Loucy (cell line): ENCODE results near the gene TRUB2.
"Not testable (repeated sequence)": the region's sequence is repeated elsewhere in the genome, so short reads cannot be mapped to it uniquely, and the experiment has no call there.

Experiments
- H2AFZ ChIP-seq: fragments of 200-600 bp; sonication (generic); 2 replicates; pipeline ENCODE4 v1.6.0; 2016; ENCODE audit warnings: antibody characterized with exemption, mild to moderate bottlenecking, low read length, moderate library complexity
- H3F3A ChIP-seq: fragments of 200-600 bp; 2 replicates; pipeline ENCODE4 v1.6.0; 2016; ENCODE audit warnings: antibody characterized with exemption, low read depth, mild to moderate bottlenecking
- H3K27me3 ChIP-seq: fragments of 200-600 bp; sonication (generic); 2 replicates; pipeline ENCODE4 v1.6.1; 2014; ENCODE audit warnings: low read length, mild to moderate bottlenecking; ENCODE audit not compliant: insufficient read depth, poor library complexity, severe bottlenecking
- H3K36me3 ChIP-seq: fragments of 200-600 bp; sonication (generic); 2 replicates; pipeline ENCODE4 v1.6.1; 2016; ENCODE audit warnings: low read length; ENCODE audit not compliant: insufficient read depth
- H3K4me1 ChIP-seq: fragments of 200-600 bp; sonication (generic); 2 replicates; pipeline ENCODE4 v1.5.1; 2014; ENCODE audit warnings: low read length, mild to moderate bottlenecking; ENCODE audit not compliant: insufficient read depth, poor library complexity, severe bottlenecking
- H3K4me2 ChIP-seq: fragments of 200-600 bp; sonication (generic); 2 replicates; pipeline ENCODE4 v1.6.0; 2014; ENCODE audit warnings: antibody characterized with exemption, low read length, low read depth, mild to moderate bottlenecking; ENCODE audit not compliant: poor library complexity, severe bottlenecking
- H3K4me3 ChIP-seq: fragments of 200-600 bp; sonication (generic); 2 replicates; pipeline ENCODE4 v1.5.1; 2014; ENCODE audit warnings: low read length, mild to moderate bottlenecking, mixed read lengths; ENCODE audit not compliant: poor library complexity, severe bottlenecking
- H3K79me2 ChIP-seq: fragments of 200-600 bp; sonication (generic); 2 replicates; pipeline ENCODE4 v1.6.1; 2014; ENCODE audit warnings: low read length; ENCODE audit not compliant: insufficient read depth
- H3K9ac ChIP-seq: fragments of 200-600 bp; sonication (generic); 2 replicates; pipeline ENCODE4 v1.6.0; 2014; ENCODE audit warnings: mild to moderate bottlenecking, low read depth, low read length, moderate library complexity; ENCODE audit not compliant: poor library complexity, severe bottlenecking
- H3K9me2 ChIP-seq: fragments of 200-600 bp; sonication (generic); replicated peaks from 2 replicates; pipeline ENCODE4 v1.6.1; 2016; ENCODE audit warnings: low read depth, low read length, mixed read lengths
- H3K9me3 ChIP-seq: fragments of 200-600 bp; sonication (generic); 2 replicates; pipeline ENCODE4 v1.6.1; 2014; ENCODE audit warnings: mild to moderate bottlenecking, antibody characterized with exemption, low read length, low read depth; ENCODE audit not compliant: insufficient read depth
- H4K20me1 ChIP-seq: fragments of 200-600 bp; sonication (generic); 2 replicates; pipeline ENCODE4 v1.6.0; 2014; ENCODE audit warnings: antibody characterized with exemption, low read length, mild to moderate bottlenecking; ENCODE audit not compliant: insufficient read depth, poor library complexity, severe bottlenecking
- CTCF ChIP-seq: fragments of 200-600 bp; sonication (generic); conservative IDR thresholded peaks from 2 replicates; pipeline ENCODE4 v1.5.1; 2014; ENCODE audit warnings: mild to moderate bottlenecking, antibody characterized with exemption, low read length
- EZH2phosphoT487 ChIP-seq: fragments of 200-600 bp; IDR thresholded peaks from 2 replicates; pipeline ENCODE4 v1.6.1; 2018; ENCODE audit warnings: antibody characterized with exemption, mild to moderate bottlenecking, moderate library complexity, borderline replicate concordance

TRUB2 gene

GRCh38 chr9:128341435-128341849, 19.2 kb upstream of the TRUB2 start:
- Histone ChIP-seq H3K9ac (peak overlapping the region; percentile 65), H3K9me3 (no peaks in the 10 kb centered on the region), H3K9me2 (no peaks in the 10 kb centered on the region), H3K4me1 (peaks cover 6% of the 10 kb centered on the region), H4K20me1 (no peaks in the 10 kb centered on the region), H3F3A (no peaks in the 10 kb centered on the region), H3K4me3 (peak overlapping the region; percentile 76), H3K79me2 (no peaks in the 10 kb centered on the region), H2AFZ (peak overlapping the region; percentile 68), H3K36me3 (no peaks in the 10 kb centered on the region), H3K4me2 (peak overlapping the region; percentile 97), H3K27me3 (no peaks in the 10 kb centered on the region)
- peak; percentile 73 for TF ChIP-seq CTCF
- TF ChIP-seq EZH2phosphoT487, result no peak

GRCh38 chr9:128340691-128341434, 18.6 kb upstream of the TRUB2 start:
- Histone ChIP-seq H2AFZ (peak overlapping the region; percentile 68), H3K9me3 (no peaks in the 10 kb centered on the region), H3K9ac (peak overlapping the region; percentile 65), H3K27me3 (no peaks in the 10 kb centered on the region), H3K9me2 (no peaks in the 10 kb centered on the region), H3K36me3 (no peaks in the 10 kb centered on the region), H3F3A (no peaks in the 10 kb centered on the region), H3K79me2 (no peaks in the 10 kb centered on the region), H3K4me2 (peak overlapping the region; percentile 97), H4K20me1 (no peaks in the 10 kb centered on the region), H3K4me1 (peaks cover 6% of the 10 kb centered on the region), H3K4me3 (peak overlapping the region; percentile 76)
- TF ChIP-seq EZH2phosphoT487, result no peak
- TF ChIP-seq CTCF, result no peak

- Histone ChIP-seq H3K4me1 (peaks cover 6% of the 10 kb centered on the region), H3K27me3 (no peaks in the 10 kb centered on the region), H3K4me2 (peak within 1 kb of the TSS; percentile 97), H3K9me2 (no peaks in the 10 kb centered on the region), H3K4me3 (peak within 1 kb of the TSS; percentile 76), H3F3A (no peaks in the 10 kb centered on the region), H4K20me1 (no peaks in the 10 kb centered on the region), H2AFZ (peak within 1 kb of the TSS; percentile 82), H3K9me3 (no peaks in the 10 kb centered on the region), H3K79me2 (no peaks in the 10 kb centered on the region), H3K9ac (peak within 1 kb of the TSS; percentile 65), H3K36me3 (no peaks in the 10 kb centered on the region)
- TF ChIP-seq EZH2phosphoT487 (no peak), CTCF (no peak)
Measured at GRCh38 chr9:128339761-128340690, 17.8 kb upstream of the TRUB2 start, which contains the start of gene SLC27A4. TSS of gene SLC27A4 (plus strand) at chr9:128340527. CDS start at chr9:128343133, 2,606 bp downstream.

- H3K79me2 ChIP-seq, H3K4me2 ChIP-seq, H2AFZ ChIP-seq, H3K4me1 ChIP-seq, H3K4me3 ChIP-seq, H3F3A ChIP-seq, H3K9me3 ChIP-seq, H3K36me3 ChIP-seq, H3K9me2 ChIP-seq, H4K20me1 ChIP-seq, H3K9ac ChIP-seq, H3K27me3 ChIP-seq: not testable (repeated sequence)
Measured at GRCh38 chr9:128338852-128339614, 16.8 kb upstream of the TRUB2 start.
